ENCODE results near the gene ULBP1. TPM values are rescaled to one million over a fixed set of nuclear protein-coding genes. Genes with fewer than 3 reads are reported as not detected.
"Not testable (repeated sequence)": the region's sequence is repeated elsewhere in the genome, so short reads cannot be mapped to it uniquely, and the experiment has no call there.

ULBP1 gene
- polyA plus RNA-seq, 1 donor (not counting 4 experiments of a cell fraction or from before 2014, with no cell fraction given): 2.2 TPM

- H3K4me2 ChIP-seq (ENCODE audit: control insufficient read depth, extremely low read depth, insufficient read depth, low read depth, low read length): peak overlapping the region; percentile 88
- dilution Hi-C loops (cut with MboI; ENCODE audit: extremely low pct_ligation_motif_present, low sequenced_read_pairs): no loop called here
- H3K9me3 ChIP-seq (ENCODE audit: control insufficient read depth, low read depth, low read length): no peaks in the 10 kb centered on the region
- TF ChIP-seq, protein P1, sequence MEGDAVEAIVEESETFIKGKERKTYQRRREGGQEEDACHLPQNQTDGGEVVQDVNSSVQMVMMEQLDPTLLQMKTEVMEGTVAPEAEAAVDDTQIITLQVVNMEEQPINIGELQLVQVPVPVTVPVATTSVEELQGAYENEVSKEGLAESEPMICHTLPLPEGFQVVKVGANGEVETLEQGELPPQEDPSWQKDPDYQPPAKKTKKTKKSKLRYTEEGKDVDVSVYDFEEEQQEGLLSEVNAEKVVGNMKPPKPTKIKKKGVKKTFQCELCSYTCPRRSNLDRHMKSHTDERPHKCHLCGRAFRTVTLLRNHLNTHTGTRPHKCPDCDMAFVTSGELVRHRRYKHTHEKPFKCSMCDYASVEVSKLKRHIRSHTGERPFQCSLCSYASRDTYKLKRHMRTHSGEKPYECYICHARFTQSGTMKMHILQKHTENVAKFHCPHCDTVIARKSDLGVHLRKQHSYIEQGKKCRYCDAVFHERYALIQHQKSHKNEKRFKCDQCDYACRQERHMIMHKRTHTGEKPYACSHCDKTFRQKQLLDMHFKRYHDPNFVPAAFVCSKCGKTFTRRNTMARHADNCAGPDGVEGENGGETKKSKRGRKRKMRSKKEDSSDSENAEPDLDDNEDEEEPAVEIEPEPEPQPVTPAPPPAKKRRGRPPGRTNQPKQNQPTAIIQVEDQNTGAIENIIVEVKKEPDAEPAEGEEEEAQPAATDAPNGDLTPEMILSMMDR (optimal IDR thresholded peaks at IDR 0.05 in 1 of 3, IDR thresholded peaks at IDR 0.05 in 1 of 3, conservative IDR thresholded peaks at IDR 0.05 in 1 of 3; ENCODE audit: extremely low read depth in 1 of 3, insufficient read depth in 2 of 3, low read length in 3 of 3): no peak
- peak; percentile 94 for TF ChIP-seq EZH2 (IDR thresholded peaks at IDR 0.05; ENCODE audit: low read length)
- no peaks in the 10 kb centered on the region for H3K79me2 ChIP-seq (ENCODE audit: control insufficient read depth, insufficient read depth, low read length)
- no peak for DNase-seq (ENCODE audit: low read depth, low spot score)
- H3K9me1 ChIP-seq (ENCODE audit: control insufficient read depth, extremely low read depth, insufficient read depth, low read length): no peaks in the 10 kb centered on the region
- H3K27me3 ChIP-seq (ENCODE audit: control insufficient read depth, extremely low read depth, insufficient read depth, low read length): peaks cover 33% of the 10 kb centered on the region
- H4K20me1 ChIP-seq (ENCODE audit: control insufficient read depth, extremely low read depth, insufficient read depth, low read length): no peaks in the 10 kb centered on the region
- H3K36me3 ChIP-seq (ENCODE audit: control insufficient read depth in 2 of 2, extremely low read depth in 1 of 2, insufficient read depth in 2 of 2, low read length in 2 of 2): no peaks in the 10 kb centered on the region
- H3K27ac ChIP-seq (ENCODE audit: control insufficient read depth, insufficient read depth, low read length): no peak overlapping the region
- FAIRE-seq: no peak
- peak overlapping the region; percentile 84 for H2AFZ ChIP-seq (ENCODE audit: control insufficient read depth, low read length)
- peak overlapping the region; percentile 69 for H3K9ac ChIP-seq (ENCODE audit: control insufficient read depth, extremely low read depth, insufficient read depth, low read length)
- peak overlapping the region; percentile 35 to 74 (median 73) for H3K4me3 ChIP-seq (ENCODE audit: control insufficient read depth in 2 of 3, extremely low read depth in 1 of 3, insufficient read depth in 2 of 3, low read depth in 1 of 3, low read length in 3 of 3)
- peaks cover 10% of the 10 kb centered on the region for H3K4me1 ChIP-seq (ENCODE audit: control insufficient read depth, extremely low read depth, insufficient read depth, low read length)
These were observed 808 bp downstream of the ULBP1 start for GRCh38 chr6:149964308-149965193.

DNA sequence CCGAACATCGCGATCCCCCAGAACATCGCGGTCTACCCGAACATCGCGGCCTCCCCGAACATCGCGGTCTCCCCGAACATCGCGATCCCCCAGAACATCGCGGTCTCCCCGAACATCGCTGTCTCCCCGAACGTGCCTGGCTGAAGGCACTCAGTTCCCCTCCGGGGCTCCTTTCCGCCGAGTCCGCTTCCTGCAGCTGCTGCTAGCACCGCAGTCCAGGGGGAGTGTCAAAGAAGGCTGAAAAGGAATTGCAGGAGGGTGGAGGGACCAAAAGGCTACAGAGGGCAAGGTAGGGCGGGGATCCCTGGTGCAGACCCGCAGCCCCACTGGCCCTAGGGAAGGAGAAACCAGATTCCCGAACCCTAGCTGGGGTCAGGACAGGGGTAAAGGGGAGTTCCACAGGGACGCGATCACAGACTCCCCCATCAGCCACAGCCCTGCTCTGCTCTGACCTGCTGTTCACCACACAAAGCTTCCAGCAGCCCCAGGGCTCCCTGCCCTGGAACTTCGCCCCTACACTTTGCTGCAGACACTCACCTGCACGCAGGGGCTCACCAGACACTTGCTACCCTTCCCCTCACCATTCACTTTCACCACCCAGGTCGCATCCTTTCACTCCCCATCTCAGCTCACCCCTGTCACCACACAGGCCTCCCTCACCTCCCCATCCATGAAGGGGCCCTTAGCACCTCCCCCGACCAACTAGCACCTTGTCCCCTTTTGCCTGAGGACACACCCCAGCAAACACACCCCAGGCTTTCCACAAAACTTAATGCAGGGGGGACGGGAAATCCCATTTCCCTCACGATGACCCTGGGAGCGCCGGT, 1.7 kb downstream of the ULBP1 start:
- no peaks in the 10 kb centered on the region for H3K79me2 ChIP-seq (ENCODE audit: control insufficient read depth, insufficient read depth, low read length)
- H4K20me1 ChIP-seq (ENCODE audit: control insufficient read depth, extremely low read depth, insufficient read depth, low read length): no peaks in the 10 kb centered on the region
- no peaks in the 10 kb centered on the region for H3K9me3 ChIP-seq (ENCODE audit: control insufficient read depth, low read depth, low read length)
- peak overlapping the region; percentile 88 for H3K4me2 ChIP-seq (ENCODE audit: control insufficient read depth, extremely low read depth, insufficient read depth, low read depth, low read length)
- H3K27ac ChIP-seq (ENCODE audit: control insufficient read depth, insufficient read depth, low read length): no peak overlapping the region
- TF ChIP-seq, protein P1 (optimal IDR thresholded peaks at IDR 0.05 in 1 of 3, IDR thresholded peaks at IDR 0.05 in 1 of 3, conservative IDR thresholded peaks at IDR 0.05 in 1 of 3; ENCODE audit: extremely low read depth in 1 of 3, insufficient read depth in 2 of 3, low read length in 3 of 3): no peak
- TF ChIP-seq EZH2 (IDR thresholded peaks at IDR 0.05; ENCODE audit: low read length): peak; percentile 57
- no peaks in the 10 kb centered on the region for H3K9me1 ChIP-seq (ENCODE audit: control insufficient read depth, extremely low read depth, insufficient read depth, low read length)
- H3K4me1 ChIP-seq (ENCODE audit: control insufficient read depth, extremely low read depth, insufficient read depth, low read length): peaks cover 10% of the 10 kb centered on the region
- no peak overlapping the region for H2AFZ ChIP-seq (ENCODE audit: control insufficient read depth, low read length)
- peaks cover 35% of the 10 kb centered on the region for H3K27me3 ChIP-seq (ENCODE audit: control insufficient read depth, extremely low read depth, insufficient read depth, low read length)
- DNase-seq (ENCODE audit: low read depth, low spot score) (no peak), FAIRE-seq (no peak)
- dilution Hi-C loops (cut with MboI; ENCODE audit: extremely low pct_ligation_motif_present, low sequenced_read_pairs): no loop called here
- H3K9ac ChIP-seq (ENCODE audit: control insufficient read depth, extremely low read depth, insufficient read depth, low read length): peak overlapping the region; percentile 69
- H3K36me3 ChIP-seq (ENCODE audit: control insufficient read depth in 2 of 2, extremely low read depth in 1 of 2, insufficient read depth in 2 of 2, low read length in 2 of 2): no peaks in the 10 kb centered on the region
- peak overlapping the region in 2 of 3 experiments; percentile 35 to 74 for H3K4me3 ChIP-seq (ENCODE audit: control insufficient read depth in 2 of 3, extremely low read depth in 1 of 3, insufficient read depth in 2 of 3, low read depth in 1 of 3, low read length in 3 of 3)

DNA sequence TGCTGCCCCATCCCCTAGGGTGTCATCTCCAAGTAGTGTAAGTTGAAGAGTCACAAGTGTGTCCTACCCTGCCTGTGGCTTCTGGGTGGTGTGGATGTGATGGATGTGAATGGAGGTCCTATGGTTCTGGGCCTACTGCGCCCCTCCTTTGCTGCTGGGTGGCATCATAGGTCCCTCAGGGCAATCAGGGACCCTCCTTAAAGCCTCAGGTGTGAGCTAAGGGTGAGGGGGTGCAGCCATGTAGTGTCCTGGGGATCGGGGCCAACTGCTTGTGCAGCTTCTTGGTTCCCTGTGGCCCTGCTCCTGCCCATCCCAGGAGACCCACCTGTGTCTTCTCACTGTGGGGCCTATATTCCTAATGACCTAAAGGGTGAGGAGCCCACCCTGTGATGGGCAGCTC, 2.6 kb downstream of the ULBP1 start:
- H3K4me3 ChIP-seq (ENCODE audit: control insufficient read depth in 2 of 3, extremely low read depth in 1 of 3, insufficient read depth in 2 of 3, low read depth in 1 of 3, low read length in 3 of 3); H2AFZ ChIP-seq (ENCODE audit: control insufficient read depth, low read length); FAIRE-seq; H3K36me3 ChIP-seq (ENCODE audit: control insufficient read depth in 2 of 2, extremely low read depth in 1 of 2, insufficient read depth in 2 of 2, low read length in 2 of 2); H4K20me1 ChIP-seq (ENCODE audit: control insufficient read depth, extremely low read depth, insufficient read depth, low read length); H3K9me3 ChIP-seq (ENCODE audit: control insufficient read depth, low read depth, low read length); dilution Hi-C loops (cut with MboI; ENCODE audit: extremely low pct_ligation_motif_present, low sequenced_read_pairs); H3K9ac ChIP-seq (ENCODE audit: control insufficient read depth, extremely low read depth, insufficient read depth, low read length); H3K9me1 ChIP-seq (ENCODE audit: control insufficient read depth, extremely low read depth, insufficient read depth, low read length); H3K27ac ChIP-seq (ENCODE audit: control insufficient read depth, insufficient read depth, low read length); H3K79me2 ChIP-seq (ENCODE audit: control insufficient read depth, insufficient read depth, low read length); H3K4me1 ChIP-seq (ENCODE audit: control insufficient read depth, extremely low read depth, insufficient read depth, low read length); DNase-seq (ENCODE audit: low read depth, low spot score); H3K4me2 ChIP-seq (ENCODE audit: control insufficient read depth, extremely low read depth, insufficient read depth, low read depth, low read length): not testable (repeated sequence)
- peaks cover 32% of the 10 kb centered on the region for H3K27me3 ChIP-seq (ENCODE audit: control insufficient read depth, extremely low read depth, insufficient read depth, low read length)
